ENCODE measurements around the gene TTC38.

The TTC38 gene

DNA sequence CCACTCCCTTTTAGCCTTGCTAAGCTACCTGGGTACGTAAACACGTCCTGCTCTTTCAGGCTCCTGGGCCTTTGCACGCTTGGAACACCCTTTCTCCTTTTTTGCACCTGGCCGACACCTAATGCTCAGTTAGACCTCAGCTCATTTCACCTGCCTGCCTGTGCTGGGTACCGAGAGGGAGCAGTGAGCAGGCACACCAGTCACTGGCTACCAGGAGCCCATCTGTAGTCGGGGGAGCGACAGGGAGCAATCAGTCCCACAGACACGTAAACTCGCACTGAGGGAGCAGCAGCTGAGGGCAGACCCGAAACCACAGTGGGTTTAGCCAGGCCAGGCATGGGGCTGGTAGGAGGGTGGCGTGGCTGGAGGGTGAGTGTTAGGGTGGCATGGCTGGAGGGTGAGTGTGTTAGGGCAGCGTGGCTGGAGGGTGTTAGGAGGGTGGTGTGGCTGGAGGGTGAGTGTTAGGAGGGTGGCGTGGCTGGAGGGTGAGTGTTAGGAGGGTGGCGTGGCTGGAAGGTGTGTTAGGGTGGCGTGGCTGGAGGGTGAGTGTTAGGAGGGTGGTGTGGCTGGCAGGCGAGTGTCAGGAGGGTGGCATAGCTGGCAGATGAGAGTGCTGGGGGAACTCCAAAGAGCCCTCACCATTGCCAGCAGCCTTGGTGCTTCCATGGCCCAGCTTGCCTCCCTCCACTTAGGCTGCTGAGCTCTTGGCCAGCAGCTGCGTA is 22.5 kb downstream of the TTC38 start:
- in situ Hi-C loops (cut with MboI; ENCODE audit: low sequenced_read_pairs) = loop anchor here (10.0 kb wide), 1 partner anchor 165 kb away; no protein-coding TSS in a partner anchor
- H3K36me3 ChIP-seq (replicated peaks) = peaks cover 16% of the 10 kb centered on the region
- H3K27me3 ChIP-seq (ENCODE audit: low read depth) = no peaks in the 10 kb centered on the region
- H3K4me3 ChIP-seq = no peak overlapping the region
- no peaks in the 10 kb centered on the region for H3K9me3 ChIP-seq
- DNase-seq (ENCODE audit: low spot score in 2 of 2) = no peak
- peaks cover 4% of the 10 kb centered on the region for H3K4me1 ChIP-seq

DNA sequence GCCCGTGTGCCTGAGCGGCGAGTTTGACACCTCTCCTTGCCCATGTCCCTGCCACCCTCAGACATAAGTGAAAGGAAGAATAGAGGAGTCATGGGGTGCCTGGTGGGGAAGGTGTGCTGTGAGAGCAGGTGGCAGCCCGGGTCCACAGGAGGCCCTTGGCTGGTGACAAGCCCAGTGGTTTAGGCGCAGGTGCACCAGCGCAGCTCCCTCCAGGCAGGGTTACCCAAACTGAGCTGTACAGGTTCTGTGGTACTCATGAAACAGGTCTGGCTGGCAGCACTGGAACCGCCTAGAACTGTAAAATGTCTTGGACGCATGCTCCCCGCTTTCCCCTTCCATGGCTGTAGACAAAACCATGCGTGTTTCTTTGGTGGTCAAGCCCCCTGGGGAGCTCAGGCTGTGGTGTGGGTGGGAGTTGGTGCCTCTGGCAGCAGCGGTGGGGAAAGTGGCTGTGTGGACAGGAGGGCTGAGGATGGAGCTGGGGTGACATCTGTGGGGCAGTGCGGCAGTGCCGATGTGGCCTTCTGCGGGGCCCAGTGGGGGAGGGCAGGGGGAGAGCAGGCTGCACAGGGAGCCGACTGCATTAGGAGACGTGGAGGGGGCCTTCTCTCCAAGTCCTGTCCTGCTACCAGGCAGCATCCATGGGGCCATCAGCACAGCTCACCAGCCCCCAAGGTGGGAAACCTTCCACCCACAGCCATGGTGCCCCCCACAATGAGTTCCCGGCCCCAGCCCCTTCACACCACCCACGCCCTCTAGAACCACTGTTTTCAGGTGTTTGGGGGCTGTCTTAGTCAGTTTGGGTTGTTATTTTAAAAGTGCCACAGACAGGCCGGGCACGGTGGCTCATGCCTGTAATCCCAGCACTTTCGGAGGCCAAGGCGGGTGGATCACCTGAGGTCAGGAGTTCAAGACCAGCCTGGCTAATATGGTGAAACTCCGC is 23.3 kb downstream of the TTC38 start:
- Histone ChIP-seq H3K4me3 (no peak overlapping the region), H3K36me3 (replicated peaks) (peaks cover 16% of the 10 kb centered on the region), H3K4me1 (peaks cover 12% of the 10 kb centered on the region), H3K27me3 (ENCODE audit: low read depth) (no peaks in the 10 kb centered on the region), H3K9me3 (no peaks in the 10 kb centered on the region)
- DNase-seq (ENCODE audit: low spot score in 2 of 2) = no peak
- in situ Hi-C loops (cut with MboI; ENCODE audit: low sequenced_read_pairs) = loop anchor here (10.0 kb wide), 1 partner anchor 166 kb away; no protein-coding TSS in a partner anchor

DNA sequence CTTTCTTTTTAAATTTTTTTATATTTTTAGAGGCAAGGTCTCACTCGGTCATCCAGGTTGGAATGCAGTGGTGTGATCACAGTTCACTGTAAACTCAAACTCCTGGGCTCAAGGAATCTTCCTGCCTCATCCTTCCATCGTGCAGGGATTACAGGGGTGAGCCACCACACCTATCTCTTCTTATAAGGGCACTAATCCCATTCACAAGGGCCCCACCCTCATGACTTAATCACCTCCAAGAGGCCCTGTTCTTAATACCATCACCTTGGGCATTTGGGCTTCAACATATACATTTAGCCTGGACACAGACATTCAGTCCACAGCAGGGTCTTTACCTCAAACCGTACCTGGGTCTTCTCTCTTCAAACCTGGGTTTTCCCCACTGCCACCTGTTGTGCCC is 24.4 kb downstream of the TTC38 start:
- in situ Hi-C loops (cut with MboI; ENCODE audit: low sequenced_read_pairs) = loop anchor here (10.0 kb wide), 1 partner anchor 167 kb away; no protein-coding TSS in a partner anchor
- Histone ChIP-seq H3K27me3 (ENCODE audit: low read depth) (no peaks in the 10 kb centered on the region), H3K4me1 (peaks cover 13% of the 10 kb centered on the region), H3K9me3 (no peaks in the 10 kb centered on the region), H3K36me3 (replicated peaks) (peaks cover 20% of the 10 kb centered on the region), H3K4me3 (no peak overlapping the region)
- DNase-seq (ENCODE audit: low spot score in 2 of 2) = no peak

DNA sequence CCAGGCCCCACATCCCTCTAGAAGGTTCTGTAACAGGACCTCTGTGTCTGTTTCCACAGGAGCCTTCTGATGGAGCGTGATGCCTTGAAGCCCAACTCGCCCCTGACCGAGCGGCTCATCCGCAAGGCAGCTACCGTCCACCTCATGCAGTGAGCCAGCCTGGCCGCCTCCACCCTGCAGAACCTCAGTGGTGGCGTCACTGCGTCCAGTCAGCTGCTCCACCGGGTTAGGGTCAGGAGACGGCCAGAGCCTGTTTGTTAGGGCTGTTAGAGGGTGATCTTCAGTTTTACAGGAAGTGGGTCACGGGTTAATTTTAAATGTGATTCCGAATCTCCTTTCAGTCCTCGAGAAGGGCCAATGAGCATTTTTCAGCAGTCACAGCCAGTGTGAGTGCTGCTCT is 24.9 kb downstream of the TTC38 start:
- in situ Hi-C loops (cut with MboI; ENCODE audit: low sequenced_read_pairs) = loop anchor here (10.0 kb wide), 1 partner anchor 168 kb away; no protein-coding TSS in a partner anchor
- H3K27me3 ChIP-seq (ENCODE audit: low read depth) = no peaks in the 10 kb centered on the region
- no peaks in the 10 kb centered on the region for H3K9me3 ChIP-seq
- H3K4me1 ChIP-seq = peaks cover 13% of the 10 kb centered on the region
- DNase-seq (ENCODE audit: low spot score in 2 of 2) = no peak
- H3K36me3 ChIP-seq (replicated peaks) = peaks cover 26% of the 10 kb centered on the region
- no peak overlapping the region for H3K4me3 ChIP-seq

DNA sequence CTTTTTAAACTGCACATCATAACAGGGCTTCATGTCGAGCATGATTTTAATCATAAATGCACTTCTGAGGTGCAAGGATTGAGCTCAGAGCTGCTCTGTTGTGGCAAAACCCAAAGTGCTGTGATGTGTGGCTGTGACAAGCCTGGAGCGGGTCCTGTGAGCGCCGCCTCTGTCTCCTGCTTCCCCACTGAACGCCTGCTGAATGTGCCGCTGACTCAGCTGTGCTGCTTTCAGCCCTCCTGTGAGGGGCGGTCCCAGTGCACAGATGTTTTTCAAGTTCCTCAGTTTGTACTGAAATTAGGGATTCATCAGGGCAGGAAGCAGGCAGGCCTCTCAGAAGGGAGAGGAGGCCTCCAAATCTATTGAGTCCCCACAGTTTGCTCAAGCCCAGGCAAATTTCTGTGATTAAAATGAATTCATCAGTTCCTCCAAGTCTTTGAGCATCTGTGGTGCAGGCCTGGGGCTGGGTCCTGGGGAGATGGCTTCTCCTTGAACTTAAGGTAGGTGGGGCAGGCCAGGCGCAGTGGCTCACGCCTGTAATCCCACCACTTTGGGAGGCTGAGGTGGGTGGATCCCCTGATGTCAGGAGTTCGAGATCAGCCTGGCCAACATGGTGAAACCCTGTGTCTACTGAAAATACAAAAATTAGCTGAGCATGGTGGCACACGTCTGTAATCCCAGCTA is 25.9 kb downstream of the TTC38 start:
- peaks cover 36% of the 10 kb centered on the region for H3K36me3 ChIP-seq (replicated peaks)
- no peaks in the 10 kb centered on the region for H3K27me3 ChIP-seq (ENCODE audit: low read depth)
- in situ Hi-C loops (cut with MboI; ENCODE audit: low sequenced_read_pairs) = loop anchor here (10.0 kb wide), 1 partner anchor 169 kb away; no protein-coding TSS in a partner anchor
- H3K4me3 ChIP-seq = no peak overlapping the region
- H3K4me1 ChIP-seq = peaks cover 20% of the 10 kb centered on the region
- no peak for DNase-seq (ENCODE audit: low spot score in 2 of 2)
- H3K9me3 ChIP-seq = no peaks in the 10 kb centered on the region

DNA sequence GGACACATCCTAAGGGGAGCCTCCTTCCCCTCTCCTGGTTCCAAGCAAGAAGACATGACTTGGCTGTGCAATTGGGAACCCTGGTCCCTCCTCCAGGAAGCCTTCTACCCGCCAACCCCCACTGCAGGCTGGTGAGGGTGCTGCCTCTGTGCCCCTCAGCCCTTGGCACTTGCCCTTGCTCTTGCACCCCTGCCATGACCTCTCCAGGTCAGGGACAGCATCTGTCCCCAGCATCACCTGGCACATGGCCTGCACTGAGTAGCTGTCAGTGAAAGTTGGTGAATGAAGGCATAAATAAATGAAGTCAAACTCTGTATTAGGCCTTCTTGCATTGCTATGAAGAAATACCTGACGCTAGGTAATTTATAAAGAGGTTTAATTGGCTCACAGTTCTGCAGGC is 27.0 kb downstream of the TTC38 start:
- no peak for DNase-seq (ENCODE audit: low spot score in 2 of 2)

DNA sequence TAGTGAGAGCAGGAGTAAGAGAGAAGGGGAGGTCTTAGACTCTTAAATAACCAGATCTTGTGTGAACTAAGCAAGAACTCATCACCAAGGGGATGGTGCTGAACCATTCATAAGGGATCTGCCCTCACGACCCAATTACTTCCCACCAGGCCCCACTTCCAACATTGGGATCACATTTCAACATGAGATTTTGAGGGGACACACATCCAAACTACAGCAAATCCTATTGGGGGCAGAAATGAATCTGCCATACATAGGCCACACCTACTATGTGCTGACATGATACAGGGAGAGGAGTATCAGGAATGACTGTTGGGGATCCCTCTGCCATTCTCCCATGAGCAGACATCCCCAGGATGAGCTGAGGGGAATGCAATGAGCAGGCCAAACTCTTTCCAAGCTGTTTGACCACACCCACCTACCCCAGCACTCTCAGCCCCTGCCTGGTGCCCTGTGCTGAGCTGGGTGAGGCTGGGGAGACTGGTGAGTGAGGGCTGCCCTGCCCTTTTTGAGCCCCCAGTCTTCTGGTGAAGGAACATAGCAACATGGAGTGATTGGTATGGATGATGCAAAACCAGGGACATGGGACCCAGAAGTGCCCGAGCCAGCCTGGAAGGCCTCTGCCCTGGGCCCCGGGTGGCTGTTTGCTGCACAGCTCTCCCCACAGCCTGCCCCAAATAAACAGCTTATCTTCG is 27.6 kb downstream of the TTC38 start:
- peak overlapping the region; percentile 82 for H3K4me3 ChIP-seq
- no peaks in the 10 kb centered on the region for H3K27me3 ChIP-seq (ENCODE audit: low read depth)
- DNase-seq (ENCODE audit: low spot score in 2 of 2) = peak in 1 of 2 experiments; percentile 27
- H3K9me3 ChIP-seq = no peaks in the 10 kb centered on the region
- peaks cover 23% of the 10 kb centered on the region for H3K4me1 ChIP-seq
- peaks cover 45% of the 10 kb centered on the region for H3K36me3 ChIP-seq (replicated peaks)
- in situ Hi-C loops (cut with MboI; ENCODE audit: low sequenced_read_pairs) = loop anchor here (10.0 kb wide), 1 partner anchor 171 kb away; no protein-coding TSS in a partner anchor

More for the DNA sequence above, 27.0 kb downstream of the TTC38 start:
- H3K27me3 ChIP-seq (ENCODE audit: low read depth) = no peaks in the 10 kb centered on the region
- H3K36me3 ChIP-seq (replicated peaks) = peaks cover 42% of the 10 kb centered on the region
- H3K4me3 ChIP-seq = no peak overlapping the region
- H3K4me1 ChIP-seq = peaks cover 23% of the 10 kb centered on the region
- in situ Hi-C loops (cut with MboI; ENCODE audit: low sequenced_read_pairs) = loop anchor here (10.0 kb wide), 1 partner anchor 170 kb away; no protein-coding TSS in a partner anchor
- H3K9me3 ChIP-seq = no peaks in the 10 kb centered on the region

DNA sequence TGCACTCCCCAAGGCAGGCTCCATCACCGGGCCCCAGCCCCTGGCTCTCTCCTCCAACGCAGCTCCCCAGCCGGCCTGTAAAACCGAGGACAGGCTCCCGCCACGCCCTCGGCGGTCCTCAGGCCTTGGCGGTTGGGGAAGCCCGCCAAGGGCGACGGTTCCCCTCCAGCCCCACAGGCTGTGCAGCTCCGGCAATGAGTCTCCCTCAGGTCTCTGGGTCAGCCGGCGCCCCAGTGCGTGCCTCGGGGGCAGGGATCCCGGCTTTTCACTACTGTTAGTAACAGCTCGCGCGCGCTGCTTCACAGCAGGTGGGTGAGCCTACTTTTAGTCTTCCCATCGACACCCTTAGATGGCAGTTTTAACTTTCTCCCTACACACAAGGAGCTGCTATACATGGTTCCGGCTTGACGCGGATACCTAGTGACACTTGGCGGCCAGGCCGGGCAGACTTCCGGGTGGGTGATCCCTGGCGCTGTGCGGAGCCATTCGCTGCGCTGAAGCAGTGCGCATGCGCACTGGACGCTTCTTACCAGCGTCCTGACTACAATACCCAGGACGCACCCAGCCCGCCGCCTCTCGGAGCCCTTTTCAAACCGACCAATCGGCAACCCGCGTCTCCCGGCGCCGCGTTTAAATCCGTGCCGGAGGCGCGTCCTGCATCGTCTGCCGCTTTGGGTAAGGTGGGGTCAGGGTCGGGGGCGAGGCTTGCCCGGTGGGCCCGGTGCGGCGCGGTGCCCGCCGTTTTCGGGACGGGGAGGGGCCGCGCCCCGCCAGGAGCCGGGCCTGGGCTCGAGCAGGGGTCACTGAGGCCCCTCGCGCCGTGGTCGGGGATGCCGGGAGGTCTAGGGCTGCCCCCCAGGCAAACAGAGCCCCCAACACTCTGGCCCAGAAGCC is 28.7 kb downstream of the TTC38 start, which contains the start of gene GTSE1:
Gene GTSE1 (plus strand): TSS at position 614 of the 894 bp plus-strand sequence. CDS start 531 bp downstream, outside the sequence.
- H3K27me3 ChIP-seq (ENCODE audit: low read depth) = no peaks in the 10 kb centered on the region
- peak; percentile 96 to 98 for DNase-seq (ENCODE audit: low spot score in 2 of 2)
- H3K4me1 ChIP-seq = peaks cover 23% of the 10 kb centered on the region
- in situ Hi-C loops (cut with MboI; ENCODE audit: low sequenced_read_pairs) = loop anchor here (10.0 kb wide), 1 partner anchor 172 kb away; no protein-coding TSS in a partner anchor
- peaks cover 54% of the 10 kb centered on the region for H3K36me3 ChIP-seq (replicated peaks)
- no peaks in the 10 kb centered on the region for H3K9me3 ChIP-seq
- H3K4me3 ChIP-seq = peak within 1 kb of the TSS; percentile 82

DNA sequence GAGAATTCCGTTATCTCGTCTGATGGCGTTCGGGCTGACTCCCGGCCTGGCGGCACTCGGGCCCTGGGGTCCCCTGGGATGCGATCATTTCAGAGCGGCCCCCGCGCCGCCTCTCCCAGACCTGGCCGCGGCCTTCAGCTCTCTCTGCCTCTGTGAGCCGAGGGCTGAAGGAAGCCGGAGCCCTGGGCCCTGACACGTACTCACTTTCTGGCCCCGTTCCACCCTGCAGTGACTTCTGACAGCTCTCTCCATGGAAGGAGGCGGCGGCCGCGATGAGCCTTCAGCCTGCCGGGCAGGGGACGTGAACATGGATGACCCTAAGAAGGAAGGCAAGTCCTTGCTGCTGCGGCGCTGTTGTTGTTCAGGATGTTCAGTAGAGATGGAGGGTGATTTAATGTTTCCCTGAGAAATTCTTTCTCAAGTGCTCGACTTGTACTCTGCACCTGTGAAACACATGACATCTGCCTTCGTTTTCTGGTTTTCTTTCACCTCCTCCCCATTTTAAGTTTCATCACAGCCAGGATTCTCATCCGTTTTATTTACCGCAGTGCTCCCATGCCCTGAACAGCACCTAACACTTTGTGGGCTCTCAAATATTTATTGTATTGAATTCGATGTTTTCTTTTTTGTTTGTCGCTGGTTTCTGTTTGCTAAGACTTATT is 29.5 kb downstream of the TTC38 start:
- in situ Hi-C loops (cut with MboI; ENCODE audit: low sequenced_read_pairs) = loop anchor here (10.0 kb wide), 1 partner anchor 172 kb away; no protein-coding TSS in a partner anchor
- peak; percentile 24 to 53 for DNase-seq (ENCODE audit: low spot score in 2 of 2)

DNA sequence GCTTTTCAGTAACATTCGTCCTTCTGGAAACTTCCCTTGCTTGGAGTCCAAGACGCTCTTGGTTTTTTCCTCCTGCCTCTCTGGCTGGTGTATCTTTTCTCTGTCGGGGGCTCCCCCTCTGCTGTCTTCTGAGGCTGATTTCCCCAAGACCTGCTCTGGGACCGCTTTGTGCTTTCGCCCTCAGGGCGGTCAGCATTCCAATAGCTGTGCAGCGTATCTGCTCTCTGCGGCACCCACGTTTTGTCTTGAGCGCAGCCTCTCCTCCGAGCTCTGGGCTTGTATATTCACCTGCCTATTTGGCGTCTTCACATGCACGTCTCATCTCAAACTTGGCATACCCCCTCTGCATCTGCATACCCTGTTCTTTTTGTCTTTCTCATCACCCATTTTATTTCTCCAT is 31.3 kb downstream of the TTC38 start:
- Histone ChIP-seq H3K36me3 (replicated peaks) (peaks cover 63% of the 10 kb centered on the region), H3K27me3 (ENCODE audit: low read depth) (no peaks in the 10 kb centered on the region), H3K4me1 (peaks cover 22% of the 10 kb centered on the region), H3K9me3 (no peaks in the 10 kb centered on the region), H3K4me3 (no peak overlapping the region)
- in situ Hi-C loops (cut with MboI; ENCODE audit: low sequenced_read_pairs) = loop anchor here (10.0 kb wide), 1 partner anchor 174 kb away; no protein-coding TSS in a partner anchor
- no peak for DNase-seq (ENCODE audit: low spot score in 2 of 2)

More for the DNA sequence above, 29.5 kb downstream of the TTC38 start:
- Histone ChIP-seq H3K36me3 (replicated peaks) (peaks cover 54% of the 10 kb centered on the region), H3K27me3 (ENCODE audit: low read depth) (no peaks in the 10 kb centered on the region), H3K4me1 (peaks cover 19% of the 10 kb centered on the region), H3K9me3 (no peaks in the 10 kb centered on the region), H3K4me3 (peak overlapping the region; percentile 82)

DNA sequence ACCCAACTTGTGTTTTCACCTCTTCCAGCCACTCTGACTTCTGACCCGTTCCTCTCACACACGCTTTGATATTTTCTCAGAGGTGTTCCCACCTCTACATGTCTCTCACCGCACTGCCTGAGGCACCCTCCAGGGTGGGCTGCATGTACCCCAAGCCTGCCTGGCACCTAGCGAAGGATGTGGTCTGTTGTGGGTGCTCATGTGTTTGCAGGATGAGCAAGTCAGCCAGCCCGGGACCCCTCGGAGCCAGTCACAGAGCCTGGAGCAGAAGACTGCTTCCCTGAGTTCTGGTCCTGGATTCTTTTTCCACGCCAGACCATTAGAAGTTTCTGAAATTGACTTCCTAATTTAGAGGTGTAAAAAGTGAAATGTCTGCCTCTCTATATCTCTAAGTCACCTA is 32.7 kb downstream of the TTC38 start:
- no peaks in the 10 kb centered on the region for H3K9me3 ChIP-seq

More for the DNA sequence above, 32.7 kb downstream of the TTC38 start:
- Histone ChIP-seq H3K27me3 (ENCODE audit: low read depth) (no peaks in the 10 kb centered on the region), H3K4me3 (no peak overlapping the region), H3K4me1 (peaks cover 21% of the 10 kb centered on the region), H3K36me3 (replicated peaks) (peaks cover 77% of the 10 kb centered on the region)
- no peak for DNase-seq (ENCODE audit: low spot score in 2 of 2)
- in situ Hi-C loops (cut with MboI; ENCODE audit: low sequenced_read_pairs) = no loop called here

All from HAP-1 (cell line).